Panc1 (cell line): ENCODE results near the gene TNRC6C. TPM values are rescaled to one million over a fixed set of nuclear protein-coding genes. Genes with fewer than 3 reads are reported as not detected.

Source experiments
- ATAC-seq: fragments of 200-7000 bp; cut with Tn5 transposase; 2 replicates; pipeline ENCODE4 v1.9.1; 2020; ENCODE audit warnings: mild to moderate bottlenecking, moderate library complexity
- BruUV-seq: library from RNA; stranded (reverse); fragments of 400-500 nt; replicated peaks from 2 replicates; lab custom pipeline; 2021; lab: Mats Ljungman, UMichigan
- CTCF ChIA-PET: fragments of 300-600 bp; sonication (Branson Sonifier 250); formaldehyde crosslinking; loops from one replicate; lab custom pipeline; 2022; ENCODE audit warnings: antibody characterized with exemption; lab: Charles Lee
- POLR2A ChIA-PET: fragments of 300-600 bp; sonication (Branson Sonifier 250); formaldehyde crosslinking; loops from one replicate; lab custom pipeline; 2022; ENCODE audit warnings: antibody characterized with exemption; lab: Charles Lee
- DNase-seq: peaks from one replicate; pipeline ENCODE4 v3.0.0-alpha.2; 2010; ENCODE audit warnings: low read depth, low spot score
- H3K27ac ChIP-seq: 2 replicates; pipeline ENCODE4 v1.5.1; 2011; ENCODE audit warnings: mild to moderate bottlenecking, low read length, inconsistent platforms
- H3K27me3 ChIP-seq: fragments of 200-500 bp; sonication (Bioruptor generic); 2 replicates; pipeline ENCODE4 v1.6.0; 2014; ENCODE audit warnings: low read length, inconsistent platforms; ENCODE audit not compliant: control insufficient read depth, insufficient read depth
- H3K36me3 ChIP-seq: fragments of 200-500 bp; sonication (Bioruptor generic); 2 replicates; pipeline ENCODE4 v1.5.1; 2014; ENCODE audit warnings: inconsistent platforms, mild to moderate bottlenecking, low read length, moderate library complexity; ENCODE audit not compliant: control insufficient read depth, insufficient read depth
- H3K4me1 ChIP-seq: 2 replicates; pipeline ENCODE4 v1.5.1; 2011; ENCODE audit warnings: inconsistent platforms, mild to moderate bottlenecking, low read length, moderate library complexity; ENCODE audit not compliant: control insufficient read depth, insufficient read depth
- H3K4me3 ChIP-seq, 2 experiments: 2 replicates each; pipeline ENCODE4 v1.5.1; 2011 to 2012; ENCODE audit warnings: low read depth in 2 of 2, low read length in 2 of 2, mild to moderate bottlenecking in 2 of 2, inconsistent platforms in 1 of 2, moderate library complexity in 1 of 2
- H3K9me3 ChIP-seq: fragments of 200-500 bp; sonication (Bioruptor generic); 2 replicates; pipeline ENCODE4 v1.5.1; 2014; ENCODE audit warnings: low read depth, mild to moderate bottlenecking, inconsistent platforms, low read length, moderate library complexity; ENCODE audit not compliant: control insufficient read depth, insufficient read depth
- POLR2AphosphoS5 ChIP-seq: IDR thresholded peaks from 2 replicates; pipeline ENCODE4 v1.6.1; 2012; ENCODE audit warnings: mild to moderate bottlenecking, low read depth, low read length, moderate library complexity
- SIN3A ChIP-seq: IDR thresholded peaks from 2 replicates; pipeline ENCODE4 v1.6.1; 2012; ENCODE audit warnings: low read depth, mild to moderate bottlenecking, low read length, moderate library complexity, borderline replicate concordance; ENCODE audit not compliant: insufficient read depth
- TCF7L2 ChIP-seq: IDR thresholded peaks from 2 replicates; pipeline ENCODE4 v1.6.1; 2011; ENCODE audit warnings: mild to moderate bottlenecking, low read depth, low read length, inconsistent platforms
- in situ Hi-C: cut with HindIII; loops from 2 replicates; pipeline ENCODE4 v1.10.0; 2016; ENCODE audit warnings: low sequenced_read_pairs, low pct_unique_long_range_greater_than_20kb
- intact Hi-C: fragments of 100-400 bp; cut with micrococcal nuclease; formaldehyde crosslinking; loops from one replicate; pipeline ENCODE4 v1.10.0; 2022; ENCODE audit not compliant: unreplicated experiment
- total RNA-seq: library from RNA; stranded (reverse); gene quantifications from one replicate; pipeline ENCODE4 v1.2.1, GENCODE V29; 2021; ENCODE audit not compliant: unreplicated experiment
- TF ChIP-seq, protein P1 (sequence below): fragments of 450-650 bp; IDR thresholded peaks from 2 replicates; pipeline ENCODE4 v1.5.1; 2017; ENCODE audit warnings: mild to moderate bottlenecking
- TF ChIP-seq, protein P2 (sequence below), 2 experiments: IDR thresholded peaks; 2 replicates each; pipeline ENCODE4 v1.6.1; 2011 to 2012; ENCODE audit warnings: low read depth in 2 of 2, control low read depth in 1 of 2, low read length in 1 of 2, mild to moderate bottlenecking in 1 of 2, moderate library complexity in 1 of 2; ENCODE audit not compliant: insufficient read depth in 1 of 2

TNRC6C gene
- total RNA-seq, 1 experiment from 2014 or later: 10.1 TPM

DNA sequence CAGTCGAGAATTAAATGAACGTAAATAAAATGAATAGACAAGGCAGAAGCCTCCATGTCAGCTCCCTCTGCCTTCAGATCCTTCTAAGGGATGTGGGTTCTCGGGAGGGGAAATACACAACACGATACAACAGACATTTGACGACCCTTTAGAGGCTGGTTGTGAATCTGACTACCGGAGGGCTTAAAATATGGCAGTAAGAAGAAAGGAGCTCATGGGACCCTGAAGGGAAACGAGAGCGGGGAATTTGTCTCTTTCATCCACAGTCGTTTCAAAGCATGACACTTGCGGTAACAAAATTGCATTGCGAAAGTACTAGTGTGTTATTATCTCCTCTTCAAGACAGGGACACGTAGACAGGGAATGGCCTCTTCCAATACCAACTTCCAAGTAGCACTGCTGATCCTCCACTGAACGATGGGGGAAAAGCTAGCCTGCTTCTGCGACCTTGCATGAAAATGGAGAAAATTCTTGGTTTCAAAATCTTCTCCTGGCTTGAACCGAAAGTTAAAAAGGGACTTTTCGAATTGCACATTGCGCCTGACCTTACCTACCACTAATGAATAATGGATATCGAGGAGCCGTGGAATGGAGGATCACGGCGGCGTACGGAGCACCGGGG is 1.2 kb upstream of the TNRC6C start:
- CTCF ChIA-PET: interaction anchor here (0.6 kb wide), 2 partner anchors 249 to 438 kb away, joined by 3 read pairs; no protein-coding TSS in a partner anchor
- H3K36me3 ChIP-seq: no peaks in the 10 kb centered on the region
- ATAC-seq (no peak), DNase-seq (no peak)
- no TSS peak for BruUV-seq
- H3K9me3 ChIP-seq: no peaks in the 10 kb centered on the region
- H3K4me3 ChIP-seq: peak overlapping the region; percentile 70 to 71
- TF ChIP-seq, protein P1, sequence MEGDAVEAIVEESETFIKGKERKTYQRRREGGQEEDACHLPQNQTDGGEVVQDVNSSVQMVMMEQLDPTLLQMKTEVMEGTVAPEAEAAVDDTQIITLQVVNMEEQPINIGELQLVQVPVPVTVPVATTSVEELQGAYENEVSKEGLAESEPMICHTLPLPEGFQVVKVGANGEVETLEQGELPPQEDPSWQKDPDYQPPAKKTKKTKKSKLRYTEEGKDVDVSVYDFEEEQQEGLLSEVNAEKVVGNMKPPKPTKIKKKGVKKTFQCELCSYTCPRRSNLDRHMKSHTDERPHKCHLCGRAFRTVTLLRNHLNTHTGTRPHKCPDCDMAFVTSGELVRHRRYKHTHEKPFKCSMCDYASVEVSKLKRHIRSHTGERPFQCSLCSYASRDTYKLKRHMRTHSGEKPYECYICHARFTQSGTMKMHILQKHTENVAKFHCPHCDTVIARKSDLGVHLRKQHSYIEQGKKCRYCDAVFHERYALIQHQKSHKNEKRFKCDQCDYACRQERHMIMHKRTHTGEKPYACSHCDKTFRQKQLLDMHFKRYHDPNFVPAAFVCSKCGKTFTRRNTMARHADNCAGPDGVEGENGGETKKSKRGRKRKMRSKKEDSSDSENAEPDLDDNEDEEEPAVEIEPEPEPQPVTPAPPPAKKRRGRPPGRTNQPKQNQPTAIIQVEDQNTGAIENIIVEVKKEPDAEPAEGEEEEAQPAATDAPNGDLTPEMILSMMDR: no peak
- TF ChIP-seq TCF7L2: no peak
- TF ChIP-seq, protein P2, sequence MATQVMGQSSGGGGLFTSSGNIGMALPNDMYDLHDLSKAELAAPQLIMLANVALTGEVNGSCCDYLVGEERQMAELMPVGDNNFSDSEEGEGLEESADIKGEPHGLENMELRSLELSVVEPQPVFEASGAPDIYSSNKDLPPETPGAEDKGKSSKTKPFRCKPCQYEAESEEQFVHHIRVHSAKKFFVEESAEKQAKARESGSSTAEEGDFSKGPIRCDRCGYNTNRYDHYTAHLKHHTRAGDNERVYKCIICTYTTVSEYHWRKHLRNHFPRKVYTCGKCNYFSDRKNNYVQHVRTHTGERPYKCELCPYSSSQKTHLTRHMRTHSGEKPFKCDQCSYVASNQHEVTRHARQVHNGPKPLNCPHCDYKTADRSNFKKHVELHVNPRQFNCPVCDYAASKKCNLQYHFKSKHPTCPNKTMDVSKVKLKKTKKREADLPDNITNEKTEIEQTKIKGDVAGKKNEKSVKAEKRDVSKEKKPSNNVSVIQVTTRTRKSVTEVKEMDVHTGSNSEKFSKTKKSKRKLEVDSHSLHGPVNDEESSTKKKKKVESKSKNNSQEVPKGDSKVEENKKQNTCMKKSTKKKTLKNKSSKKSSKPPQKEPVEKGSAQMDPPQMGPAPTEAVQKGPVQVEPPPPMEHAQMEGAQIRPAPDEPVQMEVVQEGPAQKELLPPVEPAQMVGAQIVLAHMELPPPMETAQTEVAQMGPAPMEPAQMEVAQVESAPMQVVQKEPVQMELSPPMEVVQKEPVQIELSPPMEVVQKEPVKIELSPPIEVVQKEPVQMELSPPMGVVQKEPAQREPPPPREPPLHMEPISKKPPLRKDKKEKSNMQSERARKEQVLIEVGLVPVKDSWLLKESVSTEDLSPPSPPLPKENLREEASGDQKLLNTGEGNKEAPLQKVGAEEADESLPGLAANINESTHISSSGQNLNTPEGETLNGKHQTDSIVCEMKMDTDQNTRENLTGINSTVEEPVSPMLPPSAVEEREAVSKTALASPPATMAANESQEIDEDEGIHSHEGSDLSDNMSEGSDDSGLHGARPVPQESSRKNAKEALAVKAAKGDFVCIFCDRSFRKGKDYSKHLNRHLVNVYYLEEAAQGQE (IDR thresholded peaks at IDR 0.05; ENCODE audit: insufficient read depth in 1 of 2, low read depth in 2 of 2, low read length in 1 of 2): no peak
- no peak for TF ChIP-seq POLR2AphosphoS5
- no peak for TF ChIP-seq SIN3A
- intact Hi-C loops (loop anchor here (5.0 kb wide), 1 partner anchor 415 kb away; no protein-coding TSS in a partner anchor), in situ Hi-C loops (no loop called here)
- peaks cover 23% of the 10 kb centered on the region for H3K27me3 ChIP-seq
- H3K4me1 ChIP-seq: peaks cover 25% of the 10 kb centered on the region
- peak overlapping the region; percentile 17; the same call in 1 of the 2 replicates for H3K27ac ChIP-seq
- POLR2A ChIA-PET: interaction anchor here (0.5 to 0.7 kb wide), 4 partner anchors 12 to 317 kb away, joined by 3 to 12 read pairs (median 5); no protein-coding TSS in a partner anchor

DNA sequence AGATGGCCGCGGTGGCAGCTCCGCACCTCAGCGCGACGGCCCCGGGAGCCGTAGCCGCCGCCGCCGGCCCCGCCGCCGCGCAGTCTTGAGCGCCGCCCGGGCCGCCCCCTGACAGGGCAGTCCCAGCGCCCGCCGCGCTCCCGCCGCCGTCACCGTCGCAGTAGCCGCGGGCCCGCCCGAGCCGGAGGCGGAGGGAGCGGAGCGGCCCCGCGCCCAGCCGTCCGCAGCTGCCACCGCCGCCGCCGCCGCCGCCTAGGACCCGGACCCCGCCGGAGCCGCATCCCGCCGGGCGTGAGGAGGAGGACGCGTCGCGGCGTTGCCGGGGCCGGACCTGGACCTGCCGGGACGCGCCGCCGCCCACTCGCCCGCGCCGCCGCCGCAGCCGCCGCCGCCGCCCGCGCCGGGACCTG is 218 bp downstream of the TNRC6C start:
- no peaks in the 10 kb centered on the region for H3K9me3 ChIP-seq
- H3K4me3 ChIP-seq: peak overlapping the region in 1 of 2 experiments; percentile 70; a peak in 3 of 4 replicates
- no peak for TF ChIP-seq TCF7L2
- TF ChIP-seq SIN3A: no peak
- TF ChIP-seq, protein P1: peak; percentile 1; the same call in 1 of the 2 replicates
- CTCF ChIA-PET: interaction anchor here (0.6 to 1.0 kb wide), 5 partner anchors 13 to 863 kb away, joined by 3 to 9 read pairs (median 4); no protein-coding TSS in a partner anchor
- H3K27ac ChIP-seq: no peak overlapping the region
- no peaks in the 10 kb centered on the region for H3K36me3 ChIP-seq
- intact Hi-C loops: loop anchor here (5.0 kb wide), 1 partner anchor 416 kb away; no protein-coding TSS in a partner anchor
- peaks cover 15% of the 10 kb centered on the region for H3K27me3 ChIP-seq
- peaks cover 30% of the 10 kb centered on the region for H3K4me1 ChIP-seq
- no TSS peak for BruUV-seq
- ATAC-seq (no peak; the same call in 1 of the 2 replicates), DNase-seq (no peak)
- in situ Hi-C loops: no loop called here
- POLR2A ChIA-PET: interaction anchor here (0.6 to 1.2 kb wide), 10 partner anchors 11 to 596 kb away, joined by 3 to 11 read pairs (median 6); no protein-coding TSS in a partner anchor
